ENCODE measurements around the gene SOX18. TPM values are rescaled to one million over a fixed set of nuclear protein-coding genes. Genes with fewer than 3 reads are reported as not detected.

Gene SOX18
- total RNA-seq = not detected in 2 replicates

DNA sequence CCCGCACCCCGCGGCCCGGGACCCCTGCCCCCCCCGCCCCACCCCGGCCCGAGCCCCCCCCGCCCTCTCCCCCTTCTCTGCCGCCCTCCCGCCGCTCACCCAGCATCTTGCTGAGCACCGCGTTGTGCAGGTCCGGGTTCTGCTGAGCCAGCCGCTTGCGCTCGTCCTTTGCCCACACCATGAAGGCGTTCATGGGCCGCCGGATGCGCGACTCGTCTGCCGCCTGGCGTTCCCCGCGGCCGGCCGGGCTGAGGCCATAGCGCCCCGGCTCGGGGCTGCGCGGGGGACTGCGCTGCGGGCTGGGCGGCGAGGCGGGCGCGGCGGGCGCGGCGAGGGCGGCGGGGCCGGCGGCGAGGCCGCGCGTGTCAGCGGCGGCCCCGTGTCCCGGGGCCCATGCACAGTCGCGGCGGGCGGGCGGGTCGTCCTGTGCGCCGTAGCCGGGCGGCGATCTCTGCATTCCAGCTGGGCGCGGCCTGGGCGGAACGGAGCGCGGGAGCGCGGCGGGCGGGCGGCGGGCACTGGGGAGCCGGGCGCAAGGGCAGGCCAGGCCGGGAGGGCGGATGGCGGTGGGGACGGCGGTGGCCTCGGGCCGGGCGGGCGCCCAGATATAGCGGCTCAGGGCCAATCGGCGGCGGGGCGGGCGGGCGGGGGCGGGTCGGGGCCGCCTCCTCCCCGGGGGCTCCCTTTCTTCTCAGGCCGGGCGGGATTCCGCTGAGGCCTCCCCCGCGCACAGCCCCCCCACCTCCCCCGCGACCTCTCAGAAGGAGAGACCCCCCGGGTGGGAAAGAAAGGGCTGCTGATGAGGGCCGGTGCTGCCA is at the start of gene SOX18:
Gene SOX18 (minus strand): TSS at position 580 of the 818 bp plus-strand sequence. CDS start 123 bp downstream, at position 457.

GRCh38 chr20:64083804-64084684 is 34.6 kb upstream of the SOX18 start, which contains the start of gene LKAAEAR1:
Gene LKAAEAR1 (minus strand): TSS chr20:64084398. CDS start chr20:64084219, 179 bp downstream.

GRCh38 chr20:64080013-64080812 is 30.8 kb upstream of the SOX18 start, which contains the start of gene OPRL1:
Gene OPRL1 (plus strand): TSS chr20:64080082. CDS start chr20:64092721, 12,639 bp downstream.

GRCh38 chr20:64079273-64080012 is 30.0 kb upstream of the SOX18 start, which contains the start of gene RGS19:
Gene RGS19 (minus strand): TSS chr20:64079518. CDS start chr20:64076886, 2,632 bp downstream.

DNA sequence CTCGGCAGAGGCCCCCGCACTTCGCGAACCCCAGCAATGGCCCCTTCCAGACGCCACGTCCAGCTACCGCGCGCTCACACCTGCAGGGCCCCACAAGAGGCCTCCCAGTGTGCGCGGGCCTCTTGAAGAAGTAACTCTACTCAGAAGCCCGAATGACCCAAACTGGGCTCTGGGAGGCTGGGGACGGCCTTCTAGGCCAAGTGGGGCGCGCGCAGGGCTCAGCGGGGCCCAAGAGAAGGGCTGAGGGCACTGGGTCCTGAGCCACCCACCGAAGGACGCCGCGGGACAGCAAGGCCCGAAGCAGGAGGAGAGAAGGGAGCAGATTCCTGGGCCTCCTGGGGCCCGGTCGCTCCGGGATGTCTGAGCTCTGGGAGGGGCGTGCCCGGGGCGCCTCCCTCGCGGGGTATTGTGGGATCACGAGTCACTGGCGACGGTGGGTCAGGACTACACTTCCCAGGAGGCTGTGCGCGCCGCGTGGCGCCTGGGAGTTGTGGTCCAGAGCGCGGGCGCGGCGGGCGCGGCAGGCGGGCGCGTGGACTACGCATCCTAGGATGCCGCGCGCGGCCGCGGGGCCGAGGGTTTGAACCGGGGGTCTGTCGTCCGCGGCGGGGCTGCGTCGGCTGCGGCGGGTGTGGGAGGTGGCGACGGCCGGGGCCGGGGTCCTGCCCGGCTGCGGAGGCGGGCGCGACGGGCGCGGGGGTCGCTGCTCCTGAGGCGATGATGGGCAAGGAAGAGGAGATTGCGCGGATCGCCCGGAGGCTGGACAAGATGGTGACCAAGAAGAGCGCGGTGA is 13.4 kb upstream of the SOX18 start, which contains the start of gene TCEA2:
Gene TCEA2 (plus strand): TSS at position 603 of the 793 bp plus-strand sequence. CDS start 115 bp downstream, at position 718.

DNA sequence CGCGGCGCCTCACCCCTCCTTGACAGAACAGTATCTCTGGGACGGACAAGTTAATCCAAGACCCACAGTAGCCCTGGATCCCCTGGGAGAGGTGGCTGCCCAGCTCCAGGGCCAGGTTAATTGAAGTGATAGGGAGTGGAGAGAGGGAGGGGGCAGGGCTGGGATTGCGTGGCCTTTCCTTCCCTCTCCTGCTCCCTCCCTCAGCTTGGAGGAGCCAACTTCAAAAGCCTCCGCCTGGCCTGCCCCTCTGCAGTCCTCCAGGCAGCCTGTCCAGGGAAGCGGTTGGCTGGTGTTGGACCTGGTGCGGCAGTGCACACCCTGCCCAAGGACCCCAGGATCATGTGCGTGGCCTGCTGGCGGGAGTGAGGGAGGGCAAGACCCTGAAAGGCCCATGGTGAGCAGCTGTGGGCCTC is 13.5 kb downstream of the SOX18 start, which contains the start of gene C20orf204:
Gene C20orf204 (plus strand): TSS at position 250 of the 413 bp plus-strand sequence. CDS start 142 bp downstream, at position 392.

Small RNA genes within 50 kb of the gene (small RNA-seq; reads per million reads assigned to genes)
- gene AL355803.1 = not detected
- gene MIR6813 = 0.27 reads per million, percentile 5 among the genes with 10 or more reads in this experiment

Other genes with a start within 250 kb of the SOX18 start
- under 0.01 and 0.98 TPM in 2 replicates for gene ZBTB46, start 218.4 kb downstream of the SOX18 start, total RNA-seq
- not detected in 2 replicates for gene ABHD16B, start 188.1 kb downstream of the SOX18 start, total RNA-seq
- gene TPD52L2, start 184.4 kb downstream of the SOX18 start, total RNA-seq = 98.8 and 103 TPM in 2 replicates
- gene DNAJC5, start 154.5 kb downstream of the SOX18 start, total RNA-seq = 31.2 and 45.4 TPM in 2 replicates
- 22.3 and 26.1 TPM in 2 replicates for gene UCKL1, start 93.2 kb downstream of the SOX18 start, total RNA-seq
- gene ZNF512B, start 79.7 kb downstream of the SOX18 start, total RNA-seq = 8.1 and 8.8 TPM in 2 replicates
- 0.37 and 1.8 TPM in 2 replicates for gene SAMD10, start 70.0 kb downstream of the SOX18 start, total RNA-seq
- gene PRPF6, start 68.5 kb downstream of the SOX18 start, total RNA-seq = 52.9 and 57.7 TPM in 2 replicates
- 0.73 and 0.98 TPM in 2 replicates for gene C20orf204, start 13.5 kb downstream of the SOX18 start, total RNA-seq
- gene TCEA2, start 13.6 kb upstream of the SOX18 start, total RNA-seq = 6.5 and 13.2 TPM in 2 replicates
- gene RGS19, start 29.9 kb upstream of the SOX18 start, total RNA-seq = 5.5 and 9.0 TPM in 2 replicates
- gene OPRL1, start 30.4 kb upstream of the SOX18 start, total RNA-seq = 0.20 and 0.37 TPM in 2 replicates
- 0.20 TPM in 1 of 2 replicates, not detected in the other for gene LKAAEAR1, start 34.8 kb upstream of the SOX18 start, total RNA-seq
- not detected in 2 replicates for gene NPBWR2, start 57.9 kb upstream of the SOX18 start, total RNA-seq
- not detected in 2 replicates for gene MYT1, start 114.8 kb upstream of the SOX18 start, total RNA-seq
- gene PCMTD2, start 206.1 kb upstream of the SOX18 start, total RNA-seq = 33.0 and 47.0 TPM in 2 replicates

All from subcutaneous preadipocyte (primary cell).